Measurements from ENCODE around the gene ATP2B2.

The ATP2B2 gene

GRCh38 chr3:10504171-10505049 lies 976 bp downstream of the ATP2B2 start:
- H3K4me2 ChIP-seq: peak overlapping the region; percentile 78 to 100 (median 96)
- peak overlapping the region; percentile 32 to 68 (median 54); a peak in 18 of 20 replicates for H3K4me3 ChIP-seq
- H3K27ac ChIP-seq: peak overlapping the region in 4 of 11 experiments; percentile 48 to 64 (median 57); a peak in 7 of 22 replicates
- H3K27me3 ChIP-seq: peaks cover 0 to 16% (median 0%) of the 10 kb centered on the region in 11 experiments; a peak in 5 of 22 replicates
- no peak for TF ChIP-seq Cebpa-rat (IDR thresholded peaks at IDR 0.05)
- H3K4me1 ChIP-seq: peaks cover 7 to 60% (median 44%) of the 10 kb centered on the region in 10 experiments; a peak in 19 of 20 replicates
- peak overlapping the region in 10 of 11 experiments; percentile 9 to 81 (median 57); a peak in 17 of 22 replicates for H3K9ac ChIP-seq
- no peaks in the 10 kb centered on the region for H3K36me3 ChIP-seq
- H4K20me1 ChIP-seq: peaks cover 0 to 40% (median 0%) of the 10 kb centered on the region in 11 experiments; a peak in 5 of 22 replicates
- no peaks in the 10 kb centered on the region for H3K9me3 ChIP-seq (replicated peaks in 1 of 11)

DNA sequence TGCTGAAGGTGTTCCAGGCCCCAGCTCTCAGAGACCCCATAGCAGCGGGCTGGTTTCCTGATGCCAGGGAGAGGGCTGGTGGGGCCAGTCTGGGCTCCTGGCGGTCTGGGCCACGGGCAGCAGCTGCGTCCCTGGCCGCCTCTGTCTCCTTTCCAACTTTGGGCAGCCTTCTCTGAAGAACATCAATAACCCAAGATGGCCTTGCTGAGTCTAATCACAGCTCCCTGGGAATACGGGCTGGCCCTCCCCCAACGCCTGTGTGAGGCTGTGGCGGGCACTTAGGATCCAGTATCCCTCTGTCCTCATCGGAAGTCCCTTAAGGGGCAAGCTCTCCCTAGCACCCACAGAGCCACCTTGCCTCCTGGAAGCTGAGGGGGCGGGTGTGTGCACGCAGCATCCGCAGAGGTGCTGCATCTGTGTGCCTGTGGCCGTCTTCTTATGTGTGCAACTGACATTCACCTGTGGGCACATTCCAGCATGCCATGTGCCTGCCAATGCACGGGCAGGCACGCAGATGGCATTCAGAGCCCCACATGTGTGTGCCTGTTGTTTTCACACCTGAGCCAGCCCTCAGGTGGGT lies 2.1 kb downstream of the ATP2B2 start:
- H4K20me1 ChIP-seq: peaks cover 0 to 40% (median 0%) of the 10 kb centered on the region in 11 experiments; a peak in 5 of 22 replicates
- no peak for TF ChIP-seq Cebpa-rat (IDR thresholded peaks at IDR 0.05)
- peaks cover 0 to 16% (median 0%) of the 10 kb centered on the region in 11 experiments; a peak in 5 of 22 replicates for H3K27me3 ChIP-seq
- H3K4me2 ChIP-seq: peak overlapping the region in 7 of 11 experiments; percentile 22 to 100 (median 97); a peak in 12 of 22 replicates
- H3K36me3 ChIP-seq: no peaks in the 10 kb centered on the region
- H3K4me3 ChIP-seq: no peak overlapping the region
- H3K9ac ChIP-seq: peak overlapping the region in 3 of 11 experiments; percentile 5 to 26 (median 14); a peak in 3 of 22 replicates
- no peak overlapping the region for H3K27ac ChIP-seq
- peaks cover 7 to 71% (median 51%) of the 10 kb centered on the region in 10 experiments; a peak in 19 of 20 replicates for H3K4me1 ChIP-seq
- no peaks in the 10 kb centered on the region for H3K9me3 ChIP-seq (replicated peaks in 1 of 11)

- Histone ChIP-seq H3K4me2 (peak overlapping the region in 6 of 11 experiments; percentile 11 to 100 (median 98); a peak in 9 of 22 replicates), H3K27ac (no peak overlapping the region), H3K9ac (peak overlapping the region in 2 of 11 experiments; percentile 5 to 14; a peak in 1 of 22 replicates), H3K27me3 (peaks cover 0 to 16% (median 0%) of the 10 kb centered on the region in 11 experiments; a peak in 5 of 22 replicates), H3K4me1 (peaks cover 7 to 78% (median 53%) of the 10 kb centered on the region in 10 experiments; a peak in 19 of 20 replicates), H3K4me3 (no peak overlapping the region), H3K9me3 (replicated peaks in 1 of 11) (no peaks in the 10 kb centered on the region), H3K36me3 (no peaks in the 10 kb centered on the region), H4K20me1 (peaks cover 0 to 34% (median 0%) of the 10 kb centered on the region in 11 experiments; a peak in 5 of 22 replicates)
- no peak for TF ChIP-seq Cebpa-rat (IDR thresholded peaks at IDR 0.05)
These were observed 3.1 kb downstream of the ATP2B2 start for GRCh38 chr3:10502185-10502880.

GRCh38 chr3:10501664-10502052 lies 3.7 kb downstream of the ATP2B2 start:
- no peak for TF ChIP-seq Cebpa-rat (IDR thresholded peaks at IDR 0.05)
- H4K20me1 ChIP-seq: peaks cover 0 to 28% (median 0%) of the 10 kb centered on the region in 11 experiments; a peak in 5 of 22 replicates
- no peak overlapping the region for H3K4me3 ChIP-seq
- H3K9ac ChIP-seq: 0 out of 22 replicates have a peak overlapping the region, but pooled peaks of 1 of the 11 experiments have one; percentile 14
- H3K4me1 ChIP-seq: peaks cover 7 to 78% (median 59%) of the 10 kb centered on the region in 10 experiments; a peak in 19 of 20 replicates
- H3K27ac ChIP-seq: no peak overlapping the region
- peaks cover 0 to 16% (median 0%) of the 10 kb centered on the region in 11 experiments; a peak in 5 of 22 replicates for H3K27me3 ChIP-seq
- H3K9me3 ChIP-seq (replicated peaks in 1 of 11): no peaks in the 10 kb centered on the region
- H3K4me2 ChIP-seq: peak overlapping the region in 4 of 11 experiments; percentile 97 to 100 (median 98); a peak in 3 of 22 replicates
- no peaks in the 10 kb centered on the region for H3K36me3 ChIP-seq

GRCh38 chr3:10500717-10501663 lies 4.4 kb downstream of the ATP2B2 start:
- Histone ChIP-seq H4K20me1 (peaks cover 0 to 21% (median 0%) of the 10 kb centered on the region in 11 experiments; a peak in 4 of 22 replicates), H3K27me3 (peaks cover 0 to 10% (median 0%) of the 10 kb centered on the region in 11 experiments; a peak in 5 of 22 replicates), H3K9me3 (replicated peaks in 1 of 11) (no peaks in the 10 kb centered on the region), H3K4me1 (peaks cover 7 to 78% (median 61%) of the 10 kb centered on the region in 10 experiments; a peak in 19 of 20 replicates), H3K4me3 (no peak overlapping the region), H3K9ac (no peak overlapping the region), H3K27ac (no peak overlapping the region), H3K4me2 (no peak overlapping the region), H3K36me3 (no peaks in the 10 kb centered on the region)
- no peak for TF ChIP-seq Cebpa-rat (IDR thresholded peaks at IDR 0.05)

DNA sequence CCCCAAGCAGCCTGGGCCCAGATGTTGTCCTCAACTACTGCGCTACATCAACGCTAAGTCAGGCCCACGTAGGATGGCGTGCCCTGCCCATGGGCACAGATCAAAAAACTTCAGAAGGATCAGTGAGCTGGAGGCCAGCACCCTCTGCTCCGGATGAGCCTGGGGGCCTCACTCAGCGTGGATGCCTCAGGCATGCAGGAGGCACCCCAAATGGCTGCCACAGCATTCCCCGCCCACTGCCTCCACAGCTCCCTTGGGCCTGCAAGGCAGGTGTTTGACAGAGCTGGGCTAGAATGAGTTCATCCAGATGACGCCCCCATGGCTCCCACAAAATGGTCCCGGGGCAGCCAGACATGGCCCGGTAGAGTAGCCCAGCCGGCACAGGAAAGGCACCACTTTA lies 7.1 kb downstream of the ATP2B2 start:
- no peak overlapping the region for H3K27ac ChIP-seq
- H3K27me3 ChIP-seq: no peaks in the 10 kb centered on the region
- H3K9me3 ChIP-seq (replicated peaks in 1 of 11): no peaks in the 10 kb centered on the region
- peaks cover 0 to 75% (median 50%) of the 10 kb centered on the region in 10 experiments; a peak in 15 of 20 replicates for H3K4me1 ChIP-seq
- H4K20me1 ChIP-seq: peaks cover 0 to 17% (median 0%) of the 10 kb centered on the region in 11 experiments; a peak in 3 of 22 replicates
- no peak overlapping the region for H3K9ac ChIP-seq
- H3K4me3 ChIP-seq: no peak overlapping the region
- no peak for TF ChIP-seq Cebpa-rat (IDR thresholded peaks at IDR 0.05)
- H3K36me3 ChIP-seq: no peaks in the 10 kb centered on the region
- H3K4me2 ChIP-seq: peak overlapping the region in 6 of 11 experiments; percentile 4 to 52 (median 44); a peak in 10 of 22 replicates

DNA sequence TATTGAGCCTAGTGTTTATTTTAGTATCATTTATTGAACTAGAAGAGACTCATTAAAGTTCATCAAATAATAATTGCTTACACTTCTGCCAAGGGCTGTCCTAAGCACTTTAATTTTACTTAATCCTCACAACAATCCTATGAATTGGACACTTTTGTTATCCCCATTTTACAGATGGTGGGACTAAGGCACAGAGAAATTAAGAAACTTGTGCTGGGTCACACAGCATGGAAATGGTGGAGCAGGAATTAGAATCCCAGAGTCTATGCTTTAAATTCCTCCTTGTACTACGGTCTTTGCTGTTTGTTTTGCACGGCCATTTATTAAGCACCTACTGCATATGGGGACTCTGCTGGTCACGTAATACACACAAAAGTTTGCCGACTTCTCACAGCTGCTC lies 7.9 kb downstream of the ATP2B2 start:
- no peak overlapping the region for H3K4me3 ChIP-seq
- no peaks in the 10 kb centered on the region for H3K27me3 ChIP-seq
- H3K9ac ChIP-seq: no peak overlapping the region

More for the DNA sequence above, 7.9 kb downstream of the ATP2B2 start:
- Histone ChIP-seq H3K4me1 (peaks cover 0 to 67% (median 42%) of the 10 kb centered on the region in 10 experiments; a peak in 15 of 20 replicates), H3K27ac (no peak overlapping the region), H3K9me3 (replicated peaks in 1 of 11) (no peaks in the 10 kb centered on the region), H3K4me2 (no peak overlapping the region), H3K36me3 (no peaks in the 10 kb centered on the region), H4K20me1 (peaks cover 0 to 8% (median 0%) of the 10 kb centered on the region in 11 experiments; a peak in 2 of 22 replicates)
- no peak for TF ChIP-seq Cebpa-rat (IDR thresholded peaks at IDR 0.05)

Data from BLaER1 treated with 17β-estradiol and CSF1 and Interleukin-3, amounts not matched to agents 10 nM and 100 nM (cell line).